ENCODE data around the gene SLC25A13. TPM values are rescaled to one million over a fixed set of nuclear protein-coding genes. Genes with fewer than 3 reads are reported as not detected.

Gene SLC25A13
- total RNA-seq, 1 experiment from 2014 or later, result 28.2 TPM

GRCh38 chr7:96097835-96098234, 224.1 kb downstream of the SLC25A13 start:
- DNase-seq (ENCODE audit: low spot score), result no peak

GRCh38 chr7:96093435-96093834, 228.5 kb downstream of the SLC25A13 start:
- no peak for DNase-seq (ENCODE audit: low spot score)

DNA sequence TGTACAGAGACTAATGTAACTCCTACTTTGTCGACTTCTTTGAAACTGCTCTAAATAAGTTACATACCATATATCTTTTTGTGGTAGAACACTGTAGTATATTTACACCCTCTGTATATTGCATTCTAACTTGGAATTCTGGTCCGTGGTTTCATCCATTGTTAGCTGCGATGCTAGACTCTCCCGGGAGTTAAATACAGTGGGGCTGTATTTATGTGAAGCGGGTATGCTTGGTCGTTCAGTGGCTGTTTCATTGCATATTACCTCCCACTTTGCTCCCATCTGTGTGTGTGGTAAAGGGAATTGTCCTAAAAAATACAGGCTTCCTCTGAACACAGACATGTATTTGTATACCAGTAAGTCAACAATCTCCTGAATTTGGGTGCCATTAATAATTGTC, 231.1 kb downstream of the SLC25A13 start:
- DNase-seq (ENCODE audit: low spot score), result no peak

- no peak for DNase-seq (ENCODE audit: low spot score)
These were observed 232.4 kb downstream of the SLC25A13 start for GRCh38 chr7:96089511-96089910.

DNA sequence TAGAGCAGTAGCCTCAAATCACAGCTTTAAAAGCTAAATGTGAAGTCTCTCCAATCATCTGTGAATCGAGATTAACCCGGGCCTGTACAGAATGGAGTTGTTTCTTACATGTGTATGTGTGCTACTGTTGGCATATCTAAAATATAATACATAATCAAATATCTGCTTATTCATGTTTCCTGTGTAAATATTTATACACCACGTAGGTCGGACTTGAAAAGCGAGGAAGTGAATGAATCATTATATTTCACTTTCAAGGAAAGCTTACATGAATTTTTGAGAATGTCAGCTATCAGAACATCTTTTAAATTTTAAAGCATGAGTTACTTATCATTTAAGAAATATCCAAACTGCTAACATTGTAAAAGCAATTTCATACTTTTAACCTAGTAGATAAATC, 233.3 kb downstream of the SLC25A13 start:
- peak; percentile 66 for DNase-seq (ENCODE audit: low spot score)

GRCh38 chr7:96085953-96086352, 235.9 kb downstream of the SLC25A13 start:
- DNase-seq (ENCODE audit: low spot score), result no peak

GRCh38 chr7:96084881-96085553, 236.9 kb downstream of the SLC25A13 start:
- peak; percentile 36 for DNase-seq (ENCODE audit: low spot score)

DNA sequence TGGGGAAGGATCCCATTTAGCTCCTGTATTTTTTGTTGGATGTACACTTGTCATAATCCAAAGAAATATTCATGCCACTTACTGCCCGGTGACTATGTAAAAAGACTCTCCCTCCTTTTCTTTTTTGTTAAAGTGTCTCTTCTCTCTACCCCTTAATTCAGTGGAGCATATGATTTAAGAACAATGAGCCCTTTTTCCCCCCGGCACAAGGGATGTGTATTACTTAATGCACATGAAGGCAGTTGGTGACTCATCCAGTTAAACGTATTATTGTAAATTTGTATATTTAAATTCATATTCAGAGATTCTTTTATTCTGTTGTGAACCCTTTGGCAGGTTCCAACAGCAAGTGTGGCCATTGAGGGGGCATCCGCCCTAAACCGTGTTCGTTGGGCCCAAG, 241.9 kb downstream of the SLC25A13 start:
- DNase-seq (ENCODE audit: low spot score), result no peak

DNA sequence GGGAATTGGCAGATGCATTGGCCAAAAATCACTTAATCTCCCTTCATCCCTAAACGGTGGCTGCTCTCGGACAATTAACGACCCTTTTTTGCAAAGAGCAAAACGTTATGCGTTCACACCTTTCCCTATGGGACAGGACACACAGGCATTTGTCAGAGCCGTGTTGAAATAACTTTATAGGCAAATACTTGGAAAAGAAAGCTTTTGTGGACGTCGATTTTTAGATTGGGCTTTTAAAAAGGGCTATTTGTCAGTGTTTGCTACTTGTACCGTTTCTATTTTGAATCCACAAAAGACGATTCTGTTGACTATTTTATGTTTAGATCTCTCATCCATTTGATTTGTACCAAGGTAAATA, 245.6 kb downstream of the SLC25A13 start:
- no peak for DNase-seq (ENCODE audit: low spot score)

DNA sequence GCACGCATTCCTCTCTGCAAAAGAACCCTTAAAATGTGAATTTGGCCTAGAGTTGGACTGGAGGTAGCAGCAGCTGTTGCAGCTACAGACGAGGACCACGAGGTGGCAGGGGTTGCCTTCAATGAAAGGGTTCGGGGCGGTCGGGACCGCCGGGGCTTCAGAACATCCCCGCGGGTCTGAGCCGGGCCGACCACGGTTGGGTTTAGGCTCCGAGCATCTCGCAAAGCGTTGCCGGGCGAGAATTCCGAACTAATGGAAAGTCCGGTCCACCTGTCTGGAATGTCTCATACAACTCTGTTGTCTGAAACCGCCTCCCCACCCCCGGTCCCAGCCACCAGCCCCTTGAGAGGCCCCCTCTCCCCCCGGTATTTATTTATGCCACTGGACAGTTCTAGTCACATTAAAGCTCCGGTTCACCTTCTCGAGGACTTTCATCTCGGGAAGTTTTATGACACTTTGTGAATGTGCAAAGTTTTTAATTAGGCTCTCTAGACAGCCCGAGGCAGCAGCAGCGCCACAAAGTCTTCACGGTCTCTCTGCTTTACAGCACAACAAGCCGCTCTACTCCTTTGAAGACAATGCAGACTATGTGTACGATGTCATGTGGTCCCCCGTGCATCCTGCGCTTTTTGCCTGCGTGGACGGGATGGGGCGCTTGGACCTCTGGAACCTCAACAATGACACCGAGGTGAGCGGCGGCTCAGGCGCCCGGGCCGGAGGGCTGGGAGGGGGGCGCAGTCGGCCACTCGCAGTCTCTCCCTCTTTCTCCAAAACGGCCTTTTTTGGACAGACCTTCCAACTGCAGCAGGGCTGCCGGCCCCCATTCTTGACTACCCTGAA, 246.2 kb downstream of the SLC25A13 start:
- peak; percentile 67 for DNase-seq (ENCODE audit: low spot score)

- no peak for DNase-seq (ENCODE audit: low spot score)
These were observed 247.0 kb downstream of the SLC25A13 start for GRCh38 chr7:96074871-96075270.

Small RNA genes lying within 50 kb of the gene (small RNA-seq; reads per million reads assigned to genes)
- gene AC084368.1 (not detected), gene MIR591 (not detected), gene RNU6-364P (not detected), gene RNU6-532P (not detected)
